IMR-90 (cell line): ENCODE results near the gene CEMP1. TPM values are rescaled to one million over a fixed set of nuclear protein-coding genes. Genes with fewer than 3 reads are reported as not detected.

Experiments
- CEBPB ChIP-seq: IDR thresholded peaks from 2 replicates; pipeline ENCODE4 v1.6.1; 2012; ENCODE audit warnings: low read depth, low read length, improper control_type of control experiment
- CTCF ChIP-seq: conservative IDR thresholded peaks from 2 replicates; pipeline ENCODE4 v1.5.1; 2012; ENCODE audit warnings: mild to moderate bottlenecking, low read depth, low read length, improper control_type of control experiment
- NFE2L2 ChIP-seq: fragments of 150-350 bp; IDR thresholded peaks from 2 replicates; pipeline ENCODE4 v1.6.1; 2016; ENCODE audit warnings: low read depth, mild to moderate bottlenecking, low read length
- SMC3 ChIP-seq: fragments of 150-350 bp; IDR thresholded peaks from 2 replicates; pipeline ENCODE4 v1.6.1; 2016; ENCODE audit warnings: low read depth, mild to moderate bottlenecking, antibody characterized with exemption, low read length, moderate library complexity
- polyA plus RNA-seq, 3 experiments: library from polyadenylated mRNA; depleted of rRNA; stranded (reverse); fragments of >200 nt; gene quantifications; 2 replicates each; pipeline ENCODE4 v1.2.3, GENCODE V29; 2012; ENCODE audit warnings: low replicate concordance in 1 of 3
- total RNA-seq: library from RNA; depleted of rRNA; stranded (reverse); fragments of >200 nt; gene quantifications from 2 replicates; pipeline ENCODE4 v1.2.3, GENCODE V29; 2012

Gene CEMP1
- total and polyA plus RNA-seq, 2 of the 4 experiments (the other 2 are of a cell fraction) = not detected

DNA sequence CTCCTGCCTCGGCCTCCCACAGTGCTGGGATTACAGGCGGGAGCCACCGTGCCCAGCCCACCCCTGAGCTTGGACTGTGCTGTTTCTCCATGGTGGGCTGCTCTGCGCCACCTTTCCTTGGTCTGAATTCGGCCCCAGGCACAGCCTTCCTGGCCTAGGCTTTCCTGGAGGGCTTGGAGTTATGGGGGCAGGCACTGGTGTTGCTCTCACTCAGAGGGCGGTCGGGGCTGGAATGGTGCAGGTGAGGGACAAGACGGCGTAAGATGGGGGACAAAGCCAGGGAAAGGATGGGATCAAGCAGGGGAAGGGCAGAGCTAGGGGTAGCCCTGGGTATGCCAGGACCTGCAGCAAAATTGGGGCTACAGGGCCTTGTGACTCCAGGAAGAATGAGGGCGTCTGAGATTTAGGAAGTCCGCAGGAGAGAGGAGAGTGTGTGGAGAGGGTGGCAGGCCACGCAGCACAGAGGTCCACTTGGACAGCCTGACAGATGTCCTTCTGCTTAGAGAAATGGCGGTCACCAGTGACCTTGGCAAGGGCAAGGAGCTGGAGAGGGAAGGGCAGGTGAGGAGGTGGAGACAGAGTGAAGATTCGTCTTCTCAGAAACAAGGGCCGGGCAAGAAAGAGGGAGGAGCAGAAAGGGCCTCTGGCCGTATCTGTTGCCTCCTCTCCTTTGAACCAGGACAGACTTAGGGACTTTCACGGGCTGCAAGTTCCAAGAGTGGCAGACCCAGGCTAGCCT is 19.0 kb downstream of the CEMP1 start (continued):
- TF ChIP-seq CTCF (no peak), CEBPB (no peak), NFE2L2 (no peak), SMC3 (no peak)
